SK-N-SH (cell line): ENCODE results near the gene MAP7D3. TPM values are rescaled to one million over a fixed set of nuclear protein-coding genes. Genes with fewer than 3 reads are reported as not detected.

Experiments
- CTCF ChIA-PET: fragments of 300-600, 350-600 bp; formaldehyde crosslinking; extraction: SDS; loops from one replicate; lab custom pipeline; 2021; lab: Yijun Ruan, JAX
- POLR2A ChIA-PET: fragments of 350-600 bp; sonication (Branson Sonifier 250); formaldehyde crosslinking; extraction: SDS; loops from one replicate; lab custom pipeline; 2020; ENCODE audit warnings: antibody characterized with exemption, inconsistent platforms; lab: Yijun Ruan, JAX
- DNase-seq: peaks from one replicate; pipeline ENCODE4 v3.0.0; 2012
- H2AFZ ChIP-seq: fragments of 200-600 bp; sonication (generic); 2 replicates; pipeline ENCODE4 v1.8.1; 2016; ENCODE audit warnings: antibody characterized with exemption, mild to moderate bottlenecking, low read depth
- H3F3A ChIP-seq: fragments of 200-600 bp; sonication (generic); replicated peaks from 2 replicates; pipeline ENCODE3; 2016; ENCODE audit warnings: antibody characterized with exemption, mild to moderate bottlenecking; ENCODE audit not compliant: insufficient read depth
- H3K27ac ChIP-seq, 2 experiments: fragments of 200-500 bp in 1 of 2; fragments of 200-600 bp in 1 of 2; sonication (Bioruptor generic) in 1 of 2; sonication (generic), shearing (Covaris generic) in 1 of 2; 2 replicates each; pipeline versions ENCODE4 v1.5.1 to v1.6.1; 2014 to 2016; ENCODE audit warnings: low read depth in 2 of 2, inconsistent platforms in 1 of 2, low read length in 1 of 2, mild to moderate bottlenecking in 1 of 2, mixed read lengths in 1 of 2
- H3K27me3 ChIP-seq: fragments of 200-600 bp; sonication (generic), shearing (Covaris generic); 2 replicates; pipeline ENCODE4 v1.6.1; 2016; ENCODE audit warnings: mixed run types; ENCODE audit not compliant: insufficient read depth
- H3K36me3 ChIP-seq, 2 experiments: fragments of 200-500 bp in 1 of 2; fragments of 200-600 bp in 1 of 2; sonication (Bioruptor generic) in 1 of 2; sonication (generic) in 1 of 2; replicated peaks in 1 of 2; 2 replicates each; pipeline versions ENCODE3 to v1.5.1; 2014 to 2016; ENCODE audit warnings: low read length in 1 of 2, mild to moderate bottlenecking in 1 of 2; ENCODE audit not compliant: insufficient read depth in 2 of 2, control insufficient read depth in 1 of 2
- H3K4me1 ChIP-seq, 2 experiments: fragments of 200-500 bp in 1 of 2; fragments of 200-600 bp in 1 of 2; sonication (Bioruptor generic) in 1 of 2; sonication (generic), shearing (Covaris generic) in 1 of 2; 2 replicates each; pipeline versions ENCODE4 v1.5.1 to v1.6.1; 2014 to 2016; ENCODE audit warnings: low read depth in 1 of 2, low read length in 1 of 2, mixed run types in 1 of 2; ENCODE audit not compliant: insufficient read depth in 2 of 2, control insufficient read depth in 1 of 2
- H3K4me2 ChIP-seq: fragments of 200-600 bp; sonication (generic), shearing (Covaris generic); 2 replicates; pipeline ENCODE4 v1.6.1; 2017; ENCODE audit warnings: mixed run types
- H3K4me3 ChIP-seq, 2 experiments: fragments of 200-500 bp in 1 of 2; fragments of 200-600 bp in 1 of 2; sonication (Bioruptor generic) in 1 of 2; sonication (generic), shearing (Covaris generic) in 1 of 2; 2 replicates each; pipeline versions ENCODE4 v1.5.1 to v1.8.1; 2014 to 2016; ENCODE audit warnings: low read depth in 2 of 2, inconsistent platforms in 1 of 2, low read length in 1 of 2, mild to moderate bottlenecking in 1 of 2, mixed read lengths in 1 of 2, moderate library complexity in 1 of 2
- H3K79me2 ChIP-seq: fragments of 200-600 bp; sonication (generic); 2 replicates; pipeline ENCODE4 v1.8.1; 2017; ENCODE audit warnings: mild to moderate bottlenecking; ENCODE audit not compliant: insufficient read depth
- H3K9ac ChIP-seq: fragments of 200-600 bp; sonication (generic); 2 replicates; pipeline ENCODE4 v1.6.1; 2017; ENCODE audit warnings: mixed run types
- H3K9me2 ChIP-seq: fragments of 200-600 bp; sonication (generic); 2 replicates; pipeline ENCODE4 v1.6.1; 2017; ENCODE audit warnings: mixed run types
- H3K9me3 ChIP-seq: fragments of 200-600 bp; sonication (generic); 2 replicates; pipeline ENCODE4 v1.6.1; 2017; ENCODE audit warnings: mixed run types, mild to moderate bottlenecking, moderate library complexity
- H4K20me1 ChIP-seq: fragments of 200-600 bp; sonication (generic); 2 replicates; pipeline ENCODE4 v1.6.1; 2017; ENCODE audit warnings: mild to moderate bottlenecking, mixed run types; ENCODE audit not compliant: insufficient read depth
- EP300 ChIP-seq, 2 experiments: IDR thresholded peaks; 2 replicates each; pipeline versions ENCODE4 v1.4.0 to v1.6.1; 2012; ENCODE audit warnings: borderline replicate concordance in 1 of 2, low read depth in 1 of 2, low read length in 1 of 2
- EZH2phosphoT487 ChIP-seq: fragments of 200-600 bp; sonication (generic); IDR thresholded peaks from 2 replicates; pipeline ENCODE4 v1.6.1; 2017; ENCODE audit warnings: low read depth, mixed run types, mild to moderate bottlenecking, antibody characterized with exemption, moderate library complexity, borderline replicate concordance
- FOXJ3 ChIP-seq: sonication (generic); formaldehyde crosslinking; IDR thresholded peaks from 2 replicates; pipeline ENCODE4 v1.5.1; 2020; ENCODE audit warnings: mild to moderate bottlenecking, missing genetic modification reagents
- IRF3 ChIP-seq: fragments of 150-350 bp; IDR thresholded peaks from 2 replicates; pipeline ENCODE4 v1.6.1; 2016; ENCODE audit warnings: mild to moderate bottlenecking, low read depth, low read length
- MEF2A ChIP-seq: IDR thresholded peaks from 2 replicates; pipeline ENCODE4 v1.4.0; 2012; ENCODE audit warnings: low read depth, borderline replicate concordance
- NRF1 ChIP-seq: IDR thresholded peaks from 2 replicates; pipeline ENCODE4 v1.6.1; 2012; ENCODE audit warnings: low read depth, mild to moderate bottlenecking, low read length
- POLR2AphosphoS5 ChIP-seq: IDR thresholded peaks from 2 replicates; pipeline ENCODE4 v1.6.1; 2012; ENCODE audit warnings: low read depth, low read length
- REST ChIP-seq: IDR thresholded peaks from 2 replicates; pipeline ENCODE4 v1.6.1; 2012; ENCODE audit warnings: mild to moderate bottlenecking, low read depth, low read length, moderate library complexity
- RFX5 ChIP-seq: IDR thresholded peaks from 2 replicates; pipeline ENCODE4 v1.6.1; 2012; ENCODE audit warnings: mild to moderate bottlenecking, improper control_type of control experiment, low read length
- RXRA ChIP-seq: IDR thresholded peaks from 2 replicates; pipeline ENCODE4 v1.4.0; 2012; ENCODE audit warnings: low read depth, mild to moderate bottlenecking, borderline replicate concordance
- TCF12 ChIP-seq: IDR thresholded peaks from 2 replicates; pipeline ENCODE4 v1.4.0; 2012
- USF1 ChIP-seq: IDR thresholded peaks from 2 replicates; pipeline ENCODE4 v1.4.0; 2012; ENCODE audit warnings: low read depth, borderline replicate concordance
- WGBS: methylation state at CpG from one replicate; pipeline ENCODE4 v1.1.6; 2017; ENCODE audit warnings: low lambda C conversion rate; 5-methylcytosine and 5-hydroxymethylcytosine counted together
- polyA plus RNA-seq, 3 experiments: library from polyadenylated mRNA; depleted of rRNA; stranded (reverse); fragments of >200 nt; gene quantifications; 2 replicates each; pipeline ENCODE4 v1.2.3, GENCODE V29; 2012

MAP7D3 gene
- polyA plus RNA-seq, 1 of the 3 experiments (the other 2 are of a cell fraction): 5.8 TPM

- TF ChIP-seq REST (no peak), EP300 (IDR thresholded peaks at IDR 0.05; ENCODE audit: borderline replicate concordance in 1 of 2, low read depth in 1 of 2, low read length in 1 of 2) (peak in 1 of 2 experiments; percentile 65; a peak in 1 of 4 replicates), USF1 (no peak), EZH2phosphoT487 (no peak), IRF3 (no peak)
These were observed 74.8 kb downstream of the MAP7D3 start (continued) for GRCh38 chrX:136176399-136176825.

GRCh38 chrX:136171420-136171819 is 79.8 kb downstream of the MAP7D3 start:
- 26% methylated on average over 1 of the region's 1 CpG for WGBS
- DNase-seq: no peak
- POLR2A ChIA-PET: no interaction called here
- CTCF ChIA-PET: interaction anchor here (1.1 kb wide), 2 partner anchors 9 to 74 kb away, joined by 3 to 5 read pairs; no protein-coding TSS in a partner anchor
- Histone ChIP-seq H3K4me2 (no peak overlapping the region), H3K9me3 (no peaks in the 10 kb centered on the region), H3K9me2 (no peaks in the 10 kb centered on the region), H2AFZ (no peak overlapping the region), H3K79me2 (no peaks in the 10 kb centered on the region), H3K4me3 (no peak overlapping the region), H3K9ac (no peak overlapping the region), H3K27ac (peak overlapping the region in 1 of 2 experiments; percentile 80; a peak in 2 of 4 replicates), H4K20me1 (no peaks in the 10 kb centered on the region), H3K4me1 (peaks cover 11 to 23% of the 10 kb centered on the region in 2 experiments), H3K27me3 (peaks cover 6% of the 10 kb centered on the region; the same call in 1 of the 2 replicates), H3F3A (peaks cover 9% of the 10 kb centered on the region), H3K36me3 (no peaks in the 10 kb centered on the region)
- TF ChIP-seq POLR2AphosphoS5 (no peak), TCF12 (peak; percentile 62), RXRA (no peak), MEF2A (no peak), RFX5 (no peak), NRF1 (no peak), FOXJ3 (CRISPR knock-in tag) (no peak)
